HG02870 (cell line): ENCODE measurements around the gene ZBP1.

Experiments
- ATAC-seq: cut with Tn5 transposase; IDR thresholded peaks from one replicate; pipeline ENCODE4 v1.9.1; 2021; ENCODE audit warnings: mild to moderate bottlenecking, moderate library complexity; ENCODE audit not compliant: unreplicated experiment

ZBP1 gene

GRCh38 chr20:57658833-57659516 lies 38.7 kb upstream of the ZBP1 start:
- ATAC-seq = no peak

GRCh38 chr20:57658447-57658832 lies 38.2 kb upstream of the ZBP1 start:
- no peak for ATAC-seq

- no peak for ATAC-seq
Measured at GRCh38 chr20:57657535-57658446, 37.6 kb upstream of the ZBP1 start.

- no peak for ATAC-seq
Measured at GRCh38 chr20:57656821-57657534, 36.8 kb upstream of the ZBP1 start.

- ATAC-seq = no peak
Measured at GRCh38 chr20:57656252-57656820, 36.1 kb upstream of the ZBP1 start.

GRCh38 chr20:57655809-57656155 lies 35.6 kb upstream of the ZBP1 start:
- ATAC-seq = no peak

GRCh38 chr20:57654998-57655808 lies 35.0 kb upstream of the ZBP1 start:
- ATAC-seq = no peak

- ATAC-seq = no peak
Measured at GRCh38 chr20:57654363-57654997, 34.3 kb upstream of the ZBP1 start.

- no peak for ATAC-seq
Measured at GRCh38 chr20:57653910-57654309, 33.7 kb upstream of the ZBP1 start.

GRCh38 chr20:57653546-57653900 lies 33.3 kb upstream of the ZBP1 start:
- ATAC-seq = no peak

- no peak for ATAC-seq
Measured at GRCh38 chr20:57652606-57653545, 32.6 kb upstream of the ZBP1 start.

GRCh38 chr20:57651881-57652605 lies 31.8 kb upstream of the ZBP1 start:
- ATAC-seq = no peak

- no peak for ATAC-seq
Measured at GRCh38 chr20:57650756-57651483, 30.7 kb upstream of the ZBP1 start.

- ATAC-seq = no peak
Measured at GRCh38 chr20:57650266-57650665, 30.0 kb upstream of the ZBP1 start.

GRCh38 chr20:57649617-57650015 lies 29.4 kb upstream of the ZBP1 start:
- no peak for ATAC-seq

GRCh38 chr20:57648878-57649616 lies 28.8 kb upstream of the ZBP1 start:
- no peak for ATAC-seq
